ENCODE data around the gene PATJ. TPM values are rescaled to one million over a fixed set of nuclear protein-coding genes. Genes with fewer than 3 reads are reported as not detected.

The PATJ gene
- total and polyA plus RNA-seq, 2 of the 13 experiments (the other 11 are each of a cell fraction or from before 2014, with no cell fraction given) = 6.2 to 16.8 TPM

GRCh38 chr1:61907102-61907501 lies 164.8 kb downstream of the PATJ start (continued):
- no peak for TF ChIP-seq THAP9 (CRISPR knock-in tag; IDR thresholded peaks at IDR 0.05; ENCODE audit: borderline replicate concordance)
- TF ChIP-seq YEATS2 (CRISPR knock-in tag; IDR thresholded peaks at IDR 0.05; ENCODE audit: borderline replicate concordance) = no peak
- no peak for TF ChIP-seq HHEX (CRISPR knock-in tag; IDR thresholded peaks at IDR 0.05)

- ChIA-PET CTCF (ENCODE audit: low intra/inter-chr PET ratio, low total read pairs) (no interaction called here), POLR2A (no interaction called here)
- H3K79me2 ChIP-seq (ENCODE audit: insufficient read depth, low read length) = no peaks in the 10 kb centered on the region
- no peaks in the 10 kb centered on the region for H4K20me1 ChIP-seq (ENCODE audit: insufficient read depth, low read length)
- in situ Hi-C loops (cut with HindIII; ENCODE audit: extremely low pct_ligation_motif_present, low pct_unique_long_range_greater_than_20kb) (no loop called here), intact Hi-C loops (cut with micrococcal nuclease; ENCODE audit: unreplicated experiment) (no loop called here)
- no peak overlapping the region for H3K27ac ChIP-seq (ENCODE audit: extremely low read length, insufficient read depth, low read length)
- no peak for DNase-seq (ENCODE audit: low spot score)
- no peak for ATAC-seq
- H3K9me3 ChIP-seq (ENCODE audit: low read length) = no peaks in the 10 kb centered on the region
- FAIRE-seq = no peak
- H2AFZ ChIP-seq (ENCODE audit: low read length) = no peak overlapping the region
- no peak overlapping the region for H3K9ac ChIP-seq (ENCODE audit: insufficient read depth, low read depth, low read length)
- H3K4me1 ChIP-seq (ENCODE audit: insufficient read depth, low read length) = peaks cover 30% of the 10 kb centered on the region
- no peak overlapping the region for H3K4me2 ChIP-seq (ENCODE audit: low read depth, low read length)
- TF ChIP-seq EEA1 (CRISPR knock-in tag; IDR thresholded peaks at IDR 0.05; ENCODE audit: borderline replicate concordance) = no peak
- no peak for TF ChIP-seq SRSF9 (IDR thresholded peaks at IDR 0.05; ENCODE audit: borderline replicate concordance, insufficient read depth, low read depth, low read length, poor library complexity, severe bottlenecking)
- no peak for TF ChIP-seq MAZ (IDR thresholded peaks at IDR 0.05; ENCODE audit: borderline replicate concordance, low read depth, low read length)
- no peak for TF ChIP-seq MAZ (CRISPR knock-in tag; IDR thresholded peaks at IDR 0.05; ENCODE audit: low read depth)
- TF ChIP-seq JDP2 (CRISPR knock-in tag; IDR thresholded peaks at IDR 0.05; ENCODE audit: borderline replicate concordance) = no peak
- no peak for TF ChIP-seq NR0B2 (CRISPR knock-in tag; IDR thresholded peaks at IDR 0.05)
- no TSS peak for BruUV-seq (replicated peaks)
- H3K36me3 ChIP-seq (replicated peaks in 1 of 2; ENCODE audit: control insufficient read depth in 1 of 2, insufficient read depth in 2 of 2, low read length in 2 of 2) = peaks cover 1 to 3% of the 10 kb centered on the region in 2 experiments; a peak in 2 of 5 replicates
- no peaks in the 10 kb centered on the region; a peak in 1 of 5 replicates for H3K27me3 ChIP-seq (ENCODE audit: control insufficient read depth in 1 of 2, insufficient read depth in 2 of 2, low read length in 2 of 2)
- H3K4me3 ChIP-seq (replicated peaks in 1 of 3; ENCODE audit: insufficient read depth in 1 of 3, low read depth in 2 of 3, low read length in 3 of 3) = no peak overlapping the region
Observed at GRCh38 chr1:61910035-61910434, 167.8 kb downstream of the PATJ start.
